ENCODE results near the gene CSNK2A1. TPM values are rescaled to one million over a fixed set of nuclear protein-coding genes. Genes with fewer than 3 reads are reported as not detected.
"Not testable (repeated sequence)": the region's sequence is repeated elsewhere in the genome, so short reads cannot be mapped to it uniquely, and the experiment has no call there.

CSNK2A1 gene
- total RNA-seq, 1 donor from 2014 or later, result 111 TPM

GRCh38 chr20:540391-541201, 3.0 kb downstream of the CSNK2A1 start:
- intact Hi-C loops (cut with DNase I), result loop anchor here (5.0 kb wide), 2 partner anchors 78 to 193 kb away; partner anchors contain the start of genes NRSN2 and TBC1D20
- no peak for DNase-seq (ENCODE audit: low spot score)

GRCh38 chr20:539848-540247, 3.7 kb downstream of the CSNK2A1 start:
- DNase-seq (ENCODE audit: low spot score), result no peak
- intact Hi-C loops (cut with DNase I), result loop anchor here (5.0 kb wide), 2 partner anchors 78 to 193 kb away; partner anchors contain the start of genes NRSN2 and TBC1D20

- DNase-seq (ENCODE audit: low spot score), result no peak
- intact Hi-C loops (cut with DNase I), result no loop called here
Observed at GRCh38 chr20:539191-539590, 4.4 kb downstream of the CSNK2A1 start.

- DNase-seq (ENCODE audit: low spot score), result no peak
- intact Hi-C loops (cut with DNase I), result no loop called here
Observed at GRCh38 chr20:537983-538382, 5.6 kb downstream of the CSNK2A1 start.

- intact Hi-C loops (cut with DNase I), result no loop called here
Observed at GRCh38 chr20:536426-537010, 7.1 kb downstream of the CSNK2A1 start.

GRCh38 chr20:535958-536357, 7.6 kb downstream of the CSNK2A1 start:
- no peak for DNase-seq (ENCODE audit: low spot score)
- intact Hi-C loops (cut with DNase I), result no loop called here

More at GRCh38 chr20:536426-537010, 7.1 kb downstream of the CSNK2A1 start:
- DNase-seq (ENCODE audit: low spot score), result no peak

- intact Hi-C loops (cut with DNase I), result no loop called here
- no peak for DNase-seq (ENCODE audit: low spot score)
Observed at GRCh38 chr20:533526-533925, 10.1 kb downstream of the CSNK2A1 start.

GRCh38 chr20:532530-532929, 11.1 kb downstream of the CSNK2A1 start:
- DNase-seq (ENCODE audit: low spot score), result no peak
- intact Hi-C loops (cut with DNase I), result no loop called here

- intact Hi-C loops (cut with DNase I), result no loop called here
- DNase-seq (ENCODE audit: low spot score), result no peak
Observed at GRCh38 chr20:531608-532007, 12.0 kb downstream of the CSNK2A1 start.

- intact Hi-C loops (cut with DNase I), result no loop called here
- DNase-seq (ENCODE audit: low spot score), result no peak
Observed at GRCh38 chr20:530321-530720, 13.3 kb downstream of the CSNK2A1 start.

- no peak for DNase-seq (ENCODE audit: low spot score)
- intact Hi-C loops (cut with DNase I), result no loop called here
Observed at GRCh38 chr20:528923-529604, 14.5 kb downstream of the CSNK2A1 start.

- DNase-seq (ENCODE audit: low spot score), result no peak
- intact Hi-C loops (cut with DNase I), result no loop called here
Observed at GRCh38 chr20:527571-527886, 16.1 kb downstream of the CSNK2A1 start.

GRCh38 chr20:521860-522259, 21.7 kb downstream of the CSNK2A1 start:
- intact Hi-C loops (cut with DNase I), result no loop called here

GRCh38 chr20:519999-520398, 23.6 kb downstream of the CSNK2A1 start:
- intact Hi-C loops (cut with DNase I), result no loop called here
- DNase-seq (ENCODE audit: low spot score), result no peak

More at GRCh38 chr20:521860-522259, 21.7 kb downstream of the CSNK2A1 start:
- no peak for DNase-seq (ENCODE audit: low spot score)

GRCh38 chr20:517221-517620, 26.4 kb downstream of the CSNK2A1 start:
- DNase-seq (ENCODE audit: low spot score), result no peak
- intact Hi-C loops (cut with DNase I), result no loop called here

- intact Hi-C loops (cut with DNase I), result no loop called here
- DNase-seq (ENCODE audit: low spot score), result no peak
Observed at GRCh38 chr20:516799-517198, 26.8 kb downstream of the CSNK2A1 start.

- intact Hi-C loops (cut with DNase I), result no loop called here
- DNase-seq (ENCODE audit: low spot score), result no peak
Observed at GRCh38 chr20:515696-516095, 27.9 kb downstream of the CSNK2A1 start.

GRCh38 chr20:513429-513828, 30.2 kb downstream of the CSNK2A1 start:
- intact Hi-C loops (cut with DNase I), result no loop called here
- no peak for DNase-seq (ENCODE audit: low spot score)

- intact Hi-C loops (cut with DNase I); DNase-seq (ENCODE audit: low spot score): not testable (repeated sequence)
Observed at GRCh38 chr20:510328-511057, 33.1 kb downstream of the CSNK2A1 start.

GRCh38 chr20:508364-508787, 35.2 kb downstream of the CSNK2A1 start:
- DNase-seq (ENCODE audit: low spot score); intact Hi-C loops (cut with DNase I): not testable (repeated sequence)
